Astrocyte of the spinal cord (primary cell): Measurements from ENCODE around the gene PTAFR.

Experiments used
- DNase-seq: peaks from one replicate; pipeline ENCODE4 v3.0.0; 2011; ENCODE audit warnings: low read depth, low spot score
- H3K4me3 ChIP-seq: 2 replicates; pipeline ENCODE4 v1.5.1; 2011; ENCODE audit warnings: low read depth, mild to moderate bottlenecking, low read length, moderate library complexity
- CTCF ChIP-seq: IDR thresholded peaks from 2 replicates; pipeline ENCODE4 v1.5.1; 2012; ENCODE audit warnings: low read depth, mild to moderate bottlenecking, low read length, inconsistent platforms
- in situ Hi-C: cut with HindIII; loops from 2 replicates; pipeline ENCODE4 v1.10.0; 2017; ENCODE audit warnings: low sequenced_read_pairs

The PTAFR gene

GRCh38 chr1:28199328-28200233 is 23.1 kb upstream of the PTAFR start:
- no peak overlapping the region for H3K4me3 ChIP-seq
- TF ChIP-seq CTCF: no peak
- no peak for DNase-seq
- in situ Hi-C loops: no loop called here

GRCh38 chr1:28197682-28198415 is 21.4 kb upstream of the PTAFR start:
- no peak for DNase-seq
- in situ Hi-C loops: no loop called here
- no peak overlapping the region for H3K4me3 ChIP-seq
- TF ChIP-seq CTCF: no peak

- DNase-seq: no peak
- no peak overlapping the region for H3K4me3 ChIP-seq
- in situ Hi-C loops: no loop called here
- no peak for TF ChIP-seq CTCF
These were observed 19.8 kb upstream of the PTAFR start for GRCh38 chr1:28196330-28196729.

- no peak for TF ChIP-seq CTCF
- in situ Hi-C loops: no loop called here
- no peak for DNase-seq
- H3K4me3 ChIP-seq: no peak overlapping the region
These were observed 19.3 kb upstream of the PTAFR start for GRCh38 chr1:28195780-28196179.

GRCh38 chr1:28194326-28195035 is 18.0 kb upstream of the PTAFR start:
- no peak overlapping the region for H3K4me3 ChIP-seq
- TF ChIP-seq CTCF: no peak
- no peak for DNase-seq
- in situ Hi-C loops: no loop called here

- in situ Hi-C loops: no loop called here
- no peak for DNase-seq
These were observed 17.2 kb upstream of the PTAFR start for GRCh38 chr1:28193701-28194161.

More at GRCh38 chr1:28193701-28194161, 17.2 kb upstream of the PTAFR start:
- H3K4me3 ChIP-seq: no peak overlapping the region
- no peak for TF ChIP-seq CTCF
